HG03439 (cell line): ENCODE data around the gene NRBP1.

Experiments used
- ATAC-seq: cut with Tn5 transposase; IDR thresholded peaks from one replicate; pipeline ENCODE4 v1.9.1; 2021; ENCODE audit warnings: mild to moderate bottlenecking, moderate library complexity; ENCODE audit not compliant: unreplicated experiment

The NRBP1 gene

DNA sequence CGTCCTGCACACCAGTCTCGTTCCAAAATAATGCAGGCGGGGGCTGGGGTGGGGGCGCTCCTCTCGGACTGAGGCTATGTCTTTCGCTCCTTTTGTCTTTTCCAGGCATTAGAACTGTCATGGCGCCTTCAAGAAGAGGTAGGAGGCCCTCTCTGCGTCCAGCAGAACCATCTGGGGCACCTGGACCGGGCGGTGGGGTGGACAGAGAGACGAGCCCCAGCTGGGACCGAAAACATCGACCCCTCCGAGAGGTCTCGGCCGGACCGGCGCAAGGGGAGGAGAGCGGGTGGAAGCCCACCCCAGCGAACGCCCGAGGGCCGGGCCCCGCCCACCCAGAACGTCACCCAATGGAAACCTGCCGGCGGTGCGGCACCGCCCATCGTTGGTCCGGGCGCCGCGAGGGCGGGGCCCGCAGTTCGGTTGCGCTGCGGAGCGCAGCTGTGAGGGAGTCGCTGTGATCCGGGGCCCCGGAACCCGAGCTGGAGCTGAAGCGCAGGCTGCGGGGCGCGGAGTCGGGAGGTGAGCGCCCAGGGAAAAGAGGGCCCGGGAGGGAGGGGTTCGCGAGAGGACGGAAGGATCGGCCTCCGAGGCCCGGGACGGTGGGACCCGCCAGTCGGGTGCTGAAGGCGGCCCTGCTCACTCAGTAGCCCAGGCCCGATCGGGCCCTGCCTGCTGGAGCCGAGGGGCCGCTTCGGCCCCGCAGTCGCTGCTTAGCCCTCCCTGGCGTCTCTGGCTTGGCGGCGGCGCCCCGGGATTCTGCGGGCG is at the start of gene NRBP1:
Gene NRBP1 (plus strand): TSS at position 419 of the 765 bp plus-strand sequence. CDS start 4,643 bp downstream, outside the sequence.
- peak; percentile 87 for ATAC-seq

DNA sequence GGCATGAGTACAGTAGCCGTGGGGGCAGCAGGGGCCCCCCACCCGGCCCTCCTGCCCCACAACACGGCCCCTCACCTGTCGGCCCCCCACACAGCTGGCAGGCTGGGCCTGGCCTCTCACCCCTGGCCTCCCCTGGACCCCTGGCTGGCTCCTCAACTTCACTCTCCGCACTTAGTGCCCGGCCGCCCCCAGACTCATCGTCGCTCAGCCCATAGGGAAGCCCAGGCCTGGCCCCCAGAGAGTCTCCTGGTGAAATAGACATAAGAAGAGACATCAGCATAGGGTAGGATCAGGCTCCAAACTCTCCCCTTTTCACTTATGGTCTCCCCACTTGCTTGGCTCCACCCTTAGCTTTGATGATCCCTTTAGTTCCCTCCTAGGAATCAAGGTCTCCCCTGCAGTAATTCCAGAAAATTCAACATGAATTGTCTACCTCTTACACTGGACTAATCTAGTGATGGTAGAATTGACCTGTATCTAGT is 49.6 kb upstream of the NRBP1 start:
- no peak for ATAC-seq

DNA sequence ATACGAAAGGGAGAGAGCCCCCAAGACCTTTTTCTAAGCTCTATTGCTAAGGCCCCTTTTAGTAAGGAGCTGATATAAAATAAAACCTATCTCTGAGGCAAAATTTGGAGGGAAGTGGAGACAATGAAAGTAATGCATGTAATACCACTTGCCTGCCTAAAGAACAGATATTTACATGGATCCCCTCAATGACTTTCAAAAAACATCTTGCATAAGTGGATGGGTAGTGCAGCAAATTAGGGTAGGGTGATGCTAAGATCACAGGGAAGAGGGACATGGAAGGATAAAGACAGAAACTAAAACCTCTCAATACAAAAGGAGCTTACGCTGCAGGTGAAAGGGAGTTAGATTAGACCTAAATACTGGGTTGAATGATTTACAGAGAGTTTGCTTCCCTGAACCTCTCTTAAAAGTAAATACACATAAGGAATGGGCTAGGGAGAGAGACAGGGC is 49.0 kb upstream of the NRBP1 start:
- no peak for ATAC-seq

DNA sequence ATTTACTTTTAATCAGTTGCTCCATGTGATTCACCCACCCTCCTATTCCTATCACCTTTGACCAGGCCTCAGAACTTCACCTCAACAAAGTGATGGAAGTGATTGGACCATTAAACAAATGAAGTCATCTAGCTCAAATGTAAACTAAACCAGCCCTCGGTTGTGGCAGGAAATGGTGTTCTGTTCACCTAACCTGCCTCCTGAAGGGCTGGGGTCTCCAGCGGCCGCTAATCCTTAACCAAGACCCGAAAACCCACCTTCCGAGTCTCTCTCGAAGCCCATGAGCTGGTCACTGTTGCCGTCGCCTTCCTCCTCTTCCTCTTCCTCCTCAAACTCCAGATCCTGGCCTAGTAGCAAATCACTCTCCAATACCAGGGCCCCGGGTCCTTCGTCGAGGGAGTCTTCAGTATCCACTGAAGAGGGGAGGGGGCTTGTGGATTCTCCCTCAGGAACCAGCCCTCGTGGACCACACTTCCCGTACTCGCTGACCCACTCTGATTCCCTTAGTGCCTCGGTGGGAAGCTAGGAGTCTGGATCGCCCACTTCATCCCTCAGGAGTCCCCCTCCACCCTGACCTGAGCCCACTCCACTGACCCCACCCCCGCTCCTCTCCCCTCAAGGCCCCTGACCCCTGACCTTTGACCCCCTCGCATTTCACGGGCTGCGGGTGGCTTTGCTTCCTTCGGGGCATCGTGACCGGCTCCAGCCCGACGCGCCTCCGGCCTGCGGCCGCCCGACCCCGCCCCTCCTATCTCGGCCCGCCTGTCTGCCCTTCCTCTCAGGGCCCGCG is 48.4 kb upstream of the NRBP1 start:
- peak; percentile 34 for ATAC-seq

DNA sequence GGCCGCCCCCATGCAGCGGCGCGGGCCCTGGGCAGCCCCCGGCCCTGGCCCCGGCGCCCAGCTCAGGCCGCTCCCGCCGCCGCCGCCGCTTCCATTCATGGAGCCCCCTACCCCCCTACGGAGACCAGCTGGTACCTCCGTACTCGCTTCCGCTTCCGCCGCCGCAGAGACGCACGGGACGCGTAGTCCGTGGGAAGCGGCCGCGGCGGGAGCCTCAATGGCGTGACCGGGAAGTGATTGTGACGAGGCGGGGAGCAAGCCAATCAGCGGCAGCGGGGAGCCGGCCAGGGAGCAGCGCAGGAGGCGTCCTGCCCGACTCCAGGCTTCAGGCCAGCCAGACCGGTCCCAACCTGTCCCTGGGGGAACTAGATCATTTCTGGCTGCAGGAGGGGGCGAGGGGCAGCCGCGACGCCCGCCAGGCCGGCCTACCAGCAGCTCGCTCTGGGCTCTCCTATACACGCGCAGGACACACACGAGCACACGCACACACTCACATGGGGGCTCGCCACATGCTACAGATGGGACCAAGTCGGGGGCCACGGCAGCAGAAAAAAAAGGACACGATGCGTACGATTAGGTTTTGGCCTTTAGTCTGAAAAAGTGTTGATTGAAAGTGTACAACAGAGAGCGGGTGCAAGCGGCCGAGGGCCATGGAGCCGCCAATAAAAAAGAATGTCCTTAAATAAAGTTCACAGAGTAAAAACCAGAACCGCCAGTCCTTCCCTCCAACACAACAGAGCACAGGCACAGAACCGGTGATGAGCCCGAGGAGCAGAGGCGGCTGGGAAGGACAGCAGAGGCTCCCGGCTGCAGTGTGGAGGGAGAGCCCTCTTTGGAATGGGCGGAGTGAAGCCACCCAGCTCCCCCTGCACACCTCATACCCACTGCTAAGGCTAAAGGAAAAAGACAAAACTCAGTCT is 47.5 kb upstream of the NRBP1 start, which contains the start of gene ZNF513:
Gene ZNF513 (minus strand): TSS at position 109 of the 920 bp plus-strand sequence. CDS start 208 bp downstream, outside the sequence.
- ATAC-seq = peak; percentile 72

DNA sequence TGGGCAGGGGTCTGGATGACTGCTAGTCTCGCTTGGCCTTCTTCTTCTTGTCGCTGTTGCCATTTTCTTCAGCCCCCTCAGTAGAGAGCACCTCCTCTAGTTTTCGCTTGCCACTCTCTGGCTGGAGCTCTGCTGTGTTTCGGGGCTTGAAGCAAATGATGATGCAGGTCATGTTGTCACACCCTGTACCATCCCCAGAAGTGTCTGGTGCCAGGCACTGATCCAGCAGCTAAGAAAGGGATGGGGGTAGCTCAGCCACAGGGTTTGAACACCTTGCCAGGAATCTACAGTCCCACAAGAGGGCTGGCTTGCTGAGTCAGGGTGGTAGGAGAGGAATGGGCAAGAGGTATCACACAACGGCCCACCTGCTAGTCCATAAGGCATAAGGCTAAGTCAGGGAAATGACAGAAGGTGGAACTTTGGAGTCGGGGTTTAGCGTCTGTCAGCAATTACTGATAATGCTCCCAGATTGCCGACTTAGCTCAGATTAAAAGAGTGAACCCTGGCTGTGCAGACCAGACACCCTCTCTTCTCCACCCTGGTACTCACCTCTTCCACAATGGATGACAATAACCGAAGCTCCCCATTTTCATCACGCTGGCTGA is 46.8 kb upstream of the NRBP1 start:
- no peak for ATAC-seq

DNA sequence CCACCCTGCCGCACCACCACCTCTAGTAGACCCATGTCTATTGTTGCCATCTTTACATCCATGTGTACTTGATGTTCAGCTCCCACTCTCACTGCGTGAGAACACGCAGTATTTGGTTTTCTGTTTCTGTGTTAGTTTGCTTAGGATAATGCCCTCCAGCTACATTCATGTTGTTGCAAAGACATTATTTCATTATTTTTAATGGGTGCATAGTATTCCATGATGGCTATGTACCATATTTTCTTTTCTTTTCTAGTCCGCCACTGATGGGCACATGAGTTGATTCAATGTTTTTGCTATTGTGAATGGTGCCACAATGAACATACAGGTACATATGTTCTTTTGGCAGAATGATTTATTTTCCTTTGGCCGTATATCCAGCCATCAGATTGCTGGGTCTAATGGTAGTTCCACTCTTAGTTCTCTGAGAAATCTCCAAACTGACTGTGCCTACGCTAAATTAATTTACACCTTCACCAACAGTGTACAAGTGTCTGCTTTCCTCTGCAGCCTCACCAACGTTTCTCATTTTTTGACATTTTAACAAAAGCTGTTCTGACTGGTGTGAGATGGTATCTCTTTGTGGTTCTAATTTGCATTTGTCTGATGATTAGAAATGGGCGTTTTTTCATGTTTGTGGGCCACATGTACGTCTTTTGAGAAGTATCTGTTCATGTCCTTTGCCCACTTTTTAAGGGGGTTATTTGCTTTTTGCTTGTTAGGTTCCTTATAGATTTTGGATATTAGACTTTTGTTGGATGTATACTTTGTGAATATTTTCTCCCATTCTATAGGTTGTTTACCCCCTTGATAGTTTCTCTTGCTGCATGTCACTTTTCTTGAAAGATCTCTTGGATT is 37.4 kb upstream of the NRBP1 start:
- ATAC-seq = no peak

DNA sequence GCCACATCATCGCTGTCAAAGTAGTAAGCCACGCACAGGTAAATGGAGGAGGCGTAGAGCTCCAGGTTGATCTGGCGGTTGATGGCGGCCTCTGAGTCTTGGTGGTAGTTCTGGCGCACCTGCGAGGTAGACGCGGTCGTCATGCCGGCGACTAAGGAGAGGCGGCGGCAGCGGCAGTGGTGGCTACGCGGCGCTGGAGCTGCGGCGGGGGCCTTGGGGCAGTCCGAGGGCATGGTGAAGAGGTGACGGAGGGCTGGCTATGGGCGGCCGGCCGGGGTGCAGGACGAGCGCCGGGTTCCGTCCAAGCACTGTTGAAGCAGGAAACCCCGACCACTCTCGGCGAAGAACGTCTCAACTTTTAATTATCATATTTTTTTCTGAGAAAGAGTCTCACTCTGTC is 35.2 kb upstream of the NRBP1 start:
- no peak for ATAC-seq

DNA sequence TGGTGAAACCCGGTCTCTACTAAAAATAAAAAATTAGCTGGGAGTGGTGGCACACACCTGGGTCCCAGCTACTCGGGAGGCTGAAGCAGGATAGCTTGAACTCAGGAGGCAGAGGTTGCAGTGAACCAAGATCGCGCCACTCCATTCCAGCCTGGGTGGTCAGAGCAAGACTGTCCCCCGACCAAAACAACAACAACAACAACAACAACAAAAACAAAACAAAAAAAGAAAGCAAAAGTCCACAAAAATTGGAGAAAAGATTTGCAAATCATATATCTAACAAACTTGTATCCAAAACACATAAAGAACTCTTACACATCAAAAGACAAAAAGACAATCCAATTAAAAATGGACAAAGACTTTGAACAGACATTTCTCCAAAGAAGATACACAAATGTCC is 29.5 kb upstream of the NRBP1 start:
- ATAC-seq = no peak

DNA sequence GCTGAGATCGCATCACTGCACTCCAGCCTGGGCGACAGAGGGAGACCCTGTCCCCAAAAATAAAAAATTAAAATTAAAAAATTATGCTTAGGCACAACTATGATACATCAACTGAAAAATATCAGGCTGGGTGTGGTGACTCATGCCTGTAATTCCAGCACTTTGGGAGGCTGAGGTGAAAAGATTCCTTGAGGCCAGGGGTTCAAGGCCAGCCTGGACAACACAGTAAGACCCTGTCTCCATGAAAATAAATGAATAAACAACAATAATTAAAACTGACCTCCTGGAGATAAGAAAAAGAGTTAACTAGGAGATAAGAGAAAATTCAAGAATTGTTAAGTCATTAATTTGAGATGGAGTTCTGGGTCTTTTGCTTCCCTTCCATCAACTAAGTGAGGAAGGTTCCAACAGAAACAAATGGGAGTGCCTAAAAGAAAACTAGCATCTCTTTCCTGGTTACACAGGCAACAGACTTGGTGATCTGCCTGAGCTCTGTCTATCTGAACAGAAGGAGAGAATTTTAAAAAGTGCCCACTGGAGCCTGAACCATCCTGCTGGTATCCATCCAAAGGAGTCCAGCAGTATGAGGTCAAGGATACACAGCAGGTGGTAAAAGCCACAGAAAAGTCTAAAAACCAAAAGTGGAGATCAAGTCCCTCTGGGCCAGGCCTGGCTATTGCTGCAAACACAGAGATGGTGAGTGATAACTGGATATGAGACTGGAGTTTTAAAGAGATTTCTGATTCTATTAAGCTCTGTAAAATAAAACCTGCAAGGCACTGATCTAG is 27.9 kb upstream of the NRBP1 start:
- no peak for ATAC-seq

DNA sequence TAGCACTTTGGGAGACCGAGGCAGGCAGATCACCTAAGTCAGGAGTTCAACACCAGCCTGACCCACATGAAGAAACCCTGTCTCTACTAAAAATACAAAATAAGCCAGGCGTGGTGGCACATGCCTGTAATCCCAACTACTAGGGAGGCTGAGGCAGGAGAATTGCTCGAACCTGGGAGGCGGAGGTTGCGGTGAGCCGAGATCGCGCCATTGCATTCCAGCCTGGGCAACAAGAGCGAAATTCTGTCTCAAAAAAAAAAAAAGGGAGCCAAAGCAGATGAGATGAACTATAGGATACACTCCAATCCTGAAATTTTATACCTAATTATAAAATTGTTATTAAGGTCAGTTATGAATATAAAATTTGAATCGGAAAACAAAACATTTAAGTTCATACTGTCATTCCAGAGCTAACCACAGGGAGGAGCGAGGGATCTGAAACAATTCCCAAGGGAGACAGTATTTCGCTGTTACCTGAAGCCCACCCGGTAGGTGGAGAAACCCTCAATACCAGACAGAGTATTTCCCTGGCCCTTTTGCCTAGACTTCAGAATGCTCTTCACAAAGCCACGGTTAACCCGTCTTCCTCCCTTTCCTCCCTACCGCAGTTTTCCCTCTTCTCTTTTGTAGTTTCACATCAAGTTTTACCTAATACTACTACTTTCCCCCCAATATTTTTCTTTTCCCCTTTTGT is 20.5 kb upstream of the NRBP1 start:
- no peak for ATAC-seq

DNA sequence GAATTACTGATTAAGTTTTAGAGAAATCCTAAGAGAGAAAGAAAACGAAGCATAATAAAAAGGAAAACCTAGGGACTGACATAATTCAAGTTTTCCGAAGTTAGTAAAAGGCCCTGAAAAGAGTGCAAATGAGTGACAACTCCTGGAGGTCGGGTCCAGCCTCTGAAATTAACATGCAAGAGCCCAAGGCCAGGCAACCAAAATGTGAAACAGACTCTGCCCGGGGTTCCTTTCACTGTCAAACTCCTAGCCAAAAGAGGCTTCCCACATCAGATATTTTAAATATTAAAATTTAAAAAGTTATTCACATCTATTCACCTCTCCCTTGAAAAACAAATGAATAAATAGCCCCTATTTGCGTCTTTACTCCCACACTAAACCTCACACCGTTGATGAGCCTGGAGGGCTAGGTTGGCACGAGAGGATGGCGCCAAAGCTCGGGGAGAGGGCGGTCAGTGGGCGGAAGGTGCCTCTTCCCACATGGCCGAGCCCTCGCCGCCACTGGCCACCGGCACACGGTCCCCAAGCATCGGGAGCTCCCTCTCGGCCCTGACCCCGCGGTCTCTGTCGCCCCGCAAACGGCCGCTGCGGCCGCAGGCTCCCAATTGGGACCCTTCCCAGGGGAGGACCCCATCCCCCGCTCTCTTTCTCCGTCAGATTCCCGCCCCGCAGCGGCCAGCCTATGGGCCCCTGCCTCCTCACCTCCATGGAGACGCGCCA is 19.7 kb upstream of the NRBP1 start:
- peak; percentile 33 for ATAC-seq

DNA sequence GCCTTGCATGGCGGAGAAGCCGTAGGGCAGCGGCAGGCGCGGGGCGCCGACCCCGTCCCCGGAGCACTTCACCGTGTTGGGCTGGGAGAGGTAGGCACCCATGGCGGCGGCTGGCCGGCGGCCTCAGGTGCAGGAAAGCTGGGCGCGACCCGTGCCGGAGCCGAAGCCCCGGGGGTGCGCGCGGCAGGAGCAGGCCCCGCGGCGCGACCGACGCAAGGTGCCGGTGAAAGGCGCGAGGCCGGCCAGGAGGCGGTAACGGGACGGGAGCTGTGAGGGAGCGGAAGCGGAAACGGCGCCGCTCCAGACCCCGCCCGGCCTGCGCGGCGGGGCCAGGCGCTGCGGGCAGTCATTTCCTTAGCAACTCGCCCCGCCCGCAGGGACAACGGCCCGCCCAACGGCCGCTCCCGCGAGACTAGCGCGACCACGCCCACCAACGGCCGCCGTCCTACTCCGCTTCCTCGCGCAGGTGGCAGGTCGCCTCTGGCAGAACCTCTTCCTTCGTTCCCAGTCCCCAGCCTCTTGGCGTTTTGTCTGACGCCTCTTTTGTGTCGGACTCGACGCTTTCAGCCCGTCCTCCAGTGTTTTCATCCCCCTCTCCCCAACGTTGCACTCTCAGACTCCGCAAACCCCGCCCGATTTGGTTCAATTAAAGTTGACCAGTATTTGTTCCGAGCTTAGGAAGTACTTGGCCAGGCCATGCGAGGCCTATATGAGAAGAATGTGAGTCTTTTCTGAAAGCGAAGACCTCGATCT is 18.9 kb upstream of the NRBP1 start, which contains the start of gene PPM1G:
Gene PPM1G (minus strand): TSS at position 271 of the 753 bp plus-strand sequence. CDS start 169 bp downstream, at position 102.
- ATAC-seq = peak; percentile 96

DNA sequence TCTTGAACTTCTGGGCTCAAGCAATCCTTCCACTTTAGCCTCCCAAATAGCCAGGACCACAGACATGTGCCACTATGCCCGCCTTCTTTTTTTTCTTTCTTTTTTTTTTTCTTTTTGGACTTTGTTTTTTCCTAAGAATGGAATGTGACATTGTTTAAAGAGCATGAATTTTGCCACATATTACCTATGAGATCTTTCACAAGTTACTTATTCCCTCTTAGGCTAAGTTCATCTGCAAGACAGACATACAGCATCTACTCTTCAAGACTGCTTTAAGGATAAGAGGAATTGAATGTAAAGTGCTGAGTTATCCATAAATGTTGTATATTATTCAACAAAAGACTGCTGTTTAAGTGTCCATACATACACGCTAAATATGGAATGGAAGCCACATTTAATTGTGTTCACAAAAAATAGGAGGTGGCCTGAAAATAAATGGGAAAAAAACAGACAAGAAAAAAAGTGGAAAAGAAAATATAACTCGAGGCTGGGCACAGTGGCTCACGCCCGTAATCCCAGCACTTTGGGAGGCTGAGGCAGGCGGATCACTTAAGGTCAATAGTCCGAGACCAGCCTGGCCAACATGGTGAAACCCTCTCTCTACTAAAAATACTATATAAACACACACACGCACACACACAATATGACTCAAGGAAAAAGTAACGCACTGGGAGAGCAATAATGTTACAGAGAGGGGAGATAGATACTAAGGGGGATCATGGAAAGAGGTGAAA is 15.8 kb upstream of the NRBP1 start:
- no peak for ATAC-seq

DNA sequence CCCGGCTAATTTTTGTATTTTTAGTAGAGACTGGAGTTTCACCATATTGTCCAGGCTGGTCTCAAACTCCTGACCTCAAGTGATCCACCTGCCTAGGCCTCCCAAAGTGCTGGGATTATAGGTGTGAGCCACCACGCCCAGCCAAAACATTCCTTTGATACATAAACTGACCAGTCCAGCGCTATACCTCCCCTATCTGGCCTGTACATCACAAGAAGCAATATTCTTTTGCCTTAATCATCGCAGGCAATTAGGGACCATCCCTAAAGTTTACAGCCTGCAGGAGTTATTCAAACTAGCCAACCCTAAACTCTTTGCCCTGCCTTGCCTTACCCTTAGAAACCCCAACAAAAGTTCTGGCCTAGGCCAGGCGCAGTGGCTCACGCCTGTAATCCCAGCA is 12.3 kb upstream of the NRBP1 start:
- ATAC-seq = no peak

DNA sequence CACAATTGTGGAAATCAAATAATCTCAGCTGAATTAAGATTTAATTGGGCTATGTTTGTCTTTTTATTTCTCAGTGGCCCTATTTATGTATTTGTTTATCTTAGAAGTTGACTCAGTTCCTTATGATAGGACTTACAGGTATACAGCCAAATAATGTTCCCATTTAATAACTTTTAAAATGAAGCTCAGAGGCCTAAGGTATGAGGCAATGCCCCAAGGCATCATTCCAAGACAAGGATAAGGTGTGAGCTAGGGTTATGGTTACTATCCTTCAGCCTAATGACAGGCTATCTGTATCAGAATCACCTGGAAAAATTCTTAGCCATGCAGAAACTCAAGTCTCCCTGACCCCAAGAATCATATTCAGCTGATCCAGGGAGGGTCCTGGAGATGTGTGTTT is 7.4 kb upstream of the NRBP1 start:
- ATAC-seq = no peak
